Measurements from ENCODE around the gene LTK.
A peak's percentile ranks its signal among the peaks of the same experiment; 100 is the strongest.

The LTK gene

DNA sequence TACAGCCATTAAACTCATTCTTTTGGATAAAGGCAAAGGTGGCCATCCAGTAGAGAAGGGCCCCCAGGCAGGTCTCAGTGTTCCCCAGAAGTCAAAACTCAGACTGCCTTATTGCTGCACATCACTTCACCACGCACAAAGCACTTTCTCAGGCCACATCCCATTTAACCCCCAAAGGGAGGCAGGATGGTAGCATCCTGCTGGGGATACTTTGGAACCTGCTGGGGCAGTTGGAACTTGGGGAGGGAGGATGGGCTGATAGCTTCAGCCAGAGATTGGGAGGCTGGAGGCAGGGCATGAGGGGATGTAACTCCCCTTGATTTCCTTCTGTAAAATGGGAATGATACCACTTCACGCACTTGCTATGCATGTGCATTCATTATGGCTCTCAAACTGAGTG, 15.0 kb downstream of the LTK start:
- DNase-seq (ENCODE audit: low spot score) = no peak

DNA sequence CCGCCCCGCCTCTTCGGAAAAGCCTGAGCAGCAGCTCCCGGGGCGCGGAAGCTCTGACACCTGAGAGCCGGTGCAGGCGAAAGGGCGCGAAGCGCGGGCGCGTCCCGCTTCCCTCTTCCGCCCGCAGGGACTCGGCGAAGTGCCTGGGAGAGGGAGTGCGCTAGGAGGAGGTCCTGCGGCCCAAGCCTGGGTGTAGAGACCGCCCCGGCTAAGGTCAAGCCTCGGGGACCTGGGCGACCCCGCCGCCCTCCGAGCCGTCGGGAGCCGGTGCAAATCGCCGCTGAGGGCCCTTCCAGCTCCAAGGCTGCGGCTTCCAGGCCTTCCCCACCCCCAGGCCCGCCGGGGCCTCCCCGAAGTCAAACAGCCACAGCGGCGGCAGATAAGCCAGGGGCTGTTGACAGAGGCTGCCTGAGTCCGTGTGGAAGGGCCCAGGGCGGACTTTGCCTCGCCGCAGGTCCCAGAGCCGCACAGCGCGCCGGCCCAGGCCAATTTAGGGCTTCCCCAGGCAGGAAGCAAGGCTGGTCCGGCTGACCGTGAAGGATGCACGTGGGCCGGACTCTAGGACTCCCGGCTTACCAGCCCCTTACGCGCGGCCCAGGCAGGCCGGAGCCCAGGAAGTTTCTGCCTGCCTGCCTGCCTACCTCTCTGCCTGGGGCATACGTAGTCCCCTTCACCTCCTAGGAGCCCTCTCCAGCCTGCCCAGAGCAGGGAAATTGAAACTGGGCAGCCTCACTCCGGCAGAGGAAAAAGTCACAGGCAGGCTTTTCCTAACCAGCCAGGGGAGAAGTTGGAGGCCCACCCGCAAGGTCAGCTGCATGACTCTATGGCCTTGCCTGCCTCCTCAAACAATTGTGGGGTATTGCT, 17.7 kb downstream of the LTK start:
- DNase-seq (ENCODE audit: low spot score) = no peak

DNA sequence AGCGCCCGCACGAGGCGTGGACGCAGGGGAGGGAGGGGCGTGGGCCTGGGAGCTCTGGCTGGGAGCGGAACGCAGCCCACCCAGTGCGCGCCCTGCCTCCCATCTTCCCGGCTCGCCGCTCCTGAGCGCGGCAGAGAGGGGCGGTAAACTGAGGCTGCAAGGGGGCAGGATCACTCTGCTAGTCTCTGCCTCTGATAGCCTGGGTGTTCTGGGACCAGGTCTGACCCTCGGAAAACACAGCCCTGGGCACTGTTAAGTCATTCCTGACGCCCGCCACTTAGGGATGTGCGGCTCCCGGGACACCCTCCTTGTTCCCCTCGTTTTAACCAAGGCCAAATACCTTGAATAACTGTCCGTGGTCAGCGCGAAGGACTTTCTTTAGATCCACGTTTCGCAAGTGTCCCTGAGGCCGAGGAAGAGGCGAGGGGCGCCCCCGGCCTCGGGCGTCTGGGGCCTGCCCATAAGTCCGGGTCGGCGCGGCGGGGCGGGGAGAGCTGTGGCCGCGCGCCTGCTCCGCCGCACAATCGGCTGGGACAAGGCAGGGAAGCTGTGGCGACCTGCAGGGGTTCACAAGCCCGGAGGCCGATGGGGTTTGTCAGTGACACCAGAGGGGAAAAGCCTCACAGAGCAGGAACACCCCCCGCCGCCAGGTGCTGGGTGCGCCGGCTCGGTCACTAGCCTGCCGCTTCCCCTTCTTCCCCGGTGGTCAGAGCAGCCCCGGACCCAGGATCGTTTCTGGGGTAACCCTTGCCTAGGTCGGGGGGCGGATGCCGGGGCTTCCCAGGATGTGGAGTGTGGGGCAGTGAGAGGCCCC, 18.5 kb downstream of the LTK start:
- no peak for DNase-seq (ENCODE audit: low spot score)

DNA sequence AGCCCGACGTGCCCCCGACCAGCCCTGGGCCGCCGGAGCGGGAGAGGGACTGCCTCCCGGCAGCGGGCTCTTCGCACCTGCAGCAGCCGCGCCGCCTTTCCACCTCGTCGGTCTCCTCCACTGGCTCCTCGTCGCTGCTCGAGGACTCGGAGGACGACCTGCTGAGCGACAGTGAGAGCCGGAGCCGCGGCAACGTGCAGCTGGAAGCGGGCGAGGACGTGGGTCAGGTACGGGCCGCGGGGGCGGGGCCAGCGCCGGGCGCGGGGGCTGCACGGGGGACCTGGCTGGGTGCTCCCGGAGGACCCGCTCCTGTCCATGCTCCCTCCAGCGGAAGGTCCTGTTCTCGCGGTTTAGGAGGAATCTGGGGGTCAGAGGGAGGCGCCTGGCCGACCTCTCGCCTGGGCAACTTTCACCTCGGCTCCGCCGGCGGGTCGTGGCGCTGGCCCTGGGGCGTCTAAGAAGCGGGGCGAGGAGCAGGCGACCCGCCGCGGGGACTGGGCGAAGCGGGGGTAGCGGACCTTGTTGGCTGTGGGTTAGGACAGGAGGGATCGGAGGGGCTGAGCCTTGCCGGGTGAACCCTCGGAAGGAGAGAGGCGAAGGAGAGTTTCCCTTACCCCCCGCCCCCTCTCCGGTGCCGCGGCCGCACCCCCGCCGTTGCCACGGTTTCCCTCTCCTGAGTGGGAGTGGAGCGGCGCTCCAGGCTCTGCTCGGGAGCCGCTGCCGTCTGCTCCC, 19.3 kb downstream of the LTK start:
- DNase-seq (ENCODE audit: low spot score) = no peak

DNA sequence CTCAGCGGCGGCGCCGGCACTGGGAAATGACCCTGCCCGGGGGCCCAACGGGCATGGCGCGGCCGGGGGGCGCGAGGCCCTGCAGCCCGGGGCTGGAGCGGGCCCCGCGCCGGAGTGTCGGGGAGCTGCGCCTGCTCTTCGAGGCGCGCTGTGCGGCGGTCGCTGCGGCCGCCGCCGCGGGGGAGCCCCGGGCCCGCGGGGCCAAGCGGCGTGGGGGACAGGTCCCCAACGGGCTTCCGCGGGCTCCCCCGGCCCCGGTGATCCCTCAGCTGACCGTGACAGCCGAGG, 19.8 kb downstream of the LTK start:
- no peak for DNase-seq (ENCODE audit: low spot score)

DNA sequence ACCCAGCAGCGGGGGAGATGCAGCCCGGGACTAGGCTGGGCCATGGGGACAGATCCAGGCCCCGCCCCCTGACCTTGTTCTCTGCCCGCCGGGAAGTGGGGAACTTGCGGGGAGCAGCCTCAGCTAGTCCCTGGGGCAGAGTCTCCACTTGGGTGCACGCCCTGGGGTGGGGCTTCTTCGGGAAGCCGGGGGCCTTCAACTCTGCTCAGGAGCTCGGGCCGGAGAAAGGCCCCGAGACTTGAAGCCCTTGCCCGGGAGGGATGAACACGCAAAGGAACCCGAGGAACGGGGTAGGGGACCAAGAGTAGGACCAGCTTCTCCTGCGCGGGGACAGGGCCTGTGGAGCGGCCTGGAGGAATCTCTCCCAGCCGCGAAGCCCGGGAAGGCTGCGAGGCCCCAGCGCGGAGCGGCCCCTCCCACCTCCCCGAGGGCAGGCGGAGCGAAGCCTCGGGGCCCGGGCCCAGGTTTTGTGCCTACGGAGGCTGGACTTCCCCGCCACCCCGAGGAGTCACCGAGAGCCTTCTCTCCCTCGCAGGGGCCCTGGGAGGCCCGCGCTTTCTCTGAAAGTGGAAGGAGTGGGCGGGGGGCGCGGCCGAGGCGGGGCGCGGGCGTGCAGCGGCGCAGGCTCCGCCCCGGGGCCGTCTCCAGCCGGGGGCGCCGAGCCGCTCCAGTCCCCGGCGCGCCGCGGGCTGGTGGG, 20.3 kb downstream of the LTK start, which contains the start of gene ITPKA:
ITPKA (plus strand) TSS at position 670 of the 697 bp plus-strand sequence. CDS start 54 bp downstream, outside the sequence.
- peak; percentile 60 for DNase-seq (ENCODE audit: low spot score)

DNA sequence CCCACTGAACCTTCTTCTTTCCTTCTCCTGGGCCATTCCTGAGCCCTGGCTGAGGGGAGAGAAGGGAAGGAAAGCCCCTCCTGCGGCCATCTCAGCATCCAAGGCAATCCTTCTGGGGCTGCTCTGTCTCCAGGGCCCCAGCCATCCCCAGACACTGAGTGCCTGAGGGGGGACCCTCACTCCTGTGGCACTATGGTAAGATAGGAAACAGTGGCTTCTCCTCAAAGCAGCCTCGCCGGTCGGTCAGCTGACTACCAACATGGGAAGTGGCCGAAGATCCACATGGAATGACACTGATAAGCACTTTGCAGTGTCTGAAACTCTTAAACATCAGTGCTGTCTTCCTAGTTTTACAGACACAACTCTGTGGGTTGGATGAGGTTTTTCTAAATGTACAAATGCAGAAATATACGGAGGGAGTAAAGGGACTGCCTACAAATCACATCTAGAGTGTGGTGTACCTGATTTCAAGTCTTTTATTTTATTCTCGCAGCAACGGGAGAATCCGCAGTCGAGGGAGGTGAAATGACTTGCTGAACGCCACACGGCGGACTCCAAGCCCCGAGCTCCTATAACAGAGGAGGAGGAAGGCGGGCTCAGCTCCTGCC, 20.9 kb downstream of the LTK start:
- DNase-seq (ENCODE audit: low spot score) = no peak

DNA sequence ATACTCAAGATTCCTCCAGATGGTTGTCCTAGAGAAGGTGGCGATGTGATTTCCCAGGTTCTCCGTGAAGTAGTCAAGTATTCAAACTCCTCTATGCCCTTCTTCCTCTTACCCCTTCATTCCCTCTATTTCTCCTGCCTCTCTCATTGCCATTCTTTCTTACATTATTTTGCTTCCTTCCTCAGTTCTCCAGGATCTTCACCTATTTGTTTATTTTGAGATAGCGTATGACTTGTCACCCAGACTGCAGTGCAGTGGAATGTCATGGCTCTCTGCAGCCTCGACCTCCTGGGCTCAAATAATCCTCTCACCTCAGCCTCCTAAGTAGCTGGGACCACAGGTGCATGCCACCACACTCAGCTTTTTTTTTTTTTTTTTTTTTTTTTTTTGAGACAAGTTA, 21.7 kb downstream of the LTK start:
- DNase-seq (ENCODE audit: low spot score) = no peak

DNA sequence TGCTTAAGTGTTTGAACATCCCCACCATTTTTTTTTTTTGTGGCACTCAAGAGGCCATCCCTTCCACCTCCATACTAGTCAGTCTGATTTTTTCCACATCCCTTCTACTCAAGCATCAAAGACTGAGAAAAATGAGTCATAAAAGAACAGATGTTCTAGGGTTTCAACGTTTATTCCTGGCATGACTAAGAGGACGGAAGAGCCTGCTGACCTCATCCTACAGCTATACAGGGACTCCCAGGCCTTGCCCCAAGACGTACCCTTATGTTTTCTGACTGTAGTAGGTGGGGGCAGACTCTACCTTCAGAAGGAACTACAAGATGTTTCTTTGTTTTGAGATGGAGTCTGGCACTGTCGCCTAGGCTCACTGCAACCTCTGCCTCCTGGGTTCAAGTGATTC, 23.3 kb downstream of the LTK start:
- peak; percentile 94 for DNase-seq (ENCODE audit: low spot score)

DNA sequence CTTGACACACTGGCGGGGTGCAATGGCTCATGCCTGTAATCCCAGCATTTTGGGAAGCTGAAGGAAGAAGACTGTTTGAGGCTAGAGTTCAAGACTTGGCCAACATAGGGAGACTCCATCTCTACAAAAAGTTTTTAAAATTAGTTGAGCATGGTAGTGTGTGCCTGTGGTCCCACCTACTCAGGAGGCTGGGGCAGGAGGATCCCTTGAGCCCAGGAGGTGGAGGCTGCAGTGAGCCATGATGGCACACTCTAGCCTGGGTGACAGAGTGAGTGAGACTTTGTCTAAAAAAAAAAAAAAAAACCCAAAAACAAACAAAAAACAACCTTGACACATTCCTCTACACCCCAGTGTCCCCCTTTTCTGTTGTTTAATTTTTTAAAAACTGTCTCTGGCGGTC, 24.0 kb downstream of the LTK start:
- no peak for DNase-seq (ENCODE audit: low spot score)

DNA sequence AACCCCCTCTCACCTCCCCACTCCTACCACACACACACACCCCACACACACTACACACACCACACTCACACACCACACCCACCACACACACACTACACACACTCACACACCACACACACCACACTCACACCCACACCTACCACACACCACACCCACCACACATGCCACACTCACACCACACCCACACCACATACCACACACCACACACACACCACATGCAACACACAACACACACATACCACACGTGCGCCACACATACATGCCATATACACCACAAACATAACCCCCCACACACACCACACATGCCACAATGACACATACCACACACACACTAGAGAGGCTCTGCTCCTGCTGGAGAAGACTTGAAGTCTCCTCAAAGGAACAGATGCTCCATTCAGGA, 25.8 kb downstream of the LTK start:
- DNase-seq (ENCODE audit: low spot score) = no peak

DNA sequence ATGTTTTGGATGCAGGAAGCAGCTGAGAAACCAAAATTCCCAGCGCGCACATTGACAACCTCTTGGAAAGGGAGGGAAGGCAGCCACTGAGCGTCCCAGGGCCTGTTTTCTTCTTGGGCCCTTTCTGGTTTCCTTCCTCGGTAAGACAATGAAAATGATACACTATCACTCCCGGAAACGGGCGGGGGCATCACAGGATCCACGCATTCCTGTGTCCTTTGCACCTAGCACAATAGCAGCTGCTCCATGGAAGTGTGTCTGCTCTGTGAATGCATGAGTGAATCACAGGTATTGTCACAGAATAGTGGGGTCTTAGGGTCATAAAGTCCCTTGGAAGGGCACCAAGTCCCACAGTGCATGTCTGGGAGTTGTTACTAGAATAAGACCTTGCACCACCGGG, 26.2 kb downstream of the LTK start:
- DNase-seq (ENCODE audit: low spot score) = no peak

DNA sequence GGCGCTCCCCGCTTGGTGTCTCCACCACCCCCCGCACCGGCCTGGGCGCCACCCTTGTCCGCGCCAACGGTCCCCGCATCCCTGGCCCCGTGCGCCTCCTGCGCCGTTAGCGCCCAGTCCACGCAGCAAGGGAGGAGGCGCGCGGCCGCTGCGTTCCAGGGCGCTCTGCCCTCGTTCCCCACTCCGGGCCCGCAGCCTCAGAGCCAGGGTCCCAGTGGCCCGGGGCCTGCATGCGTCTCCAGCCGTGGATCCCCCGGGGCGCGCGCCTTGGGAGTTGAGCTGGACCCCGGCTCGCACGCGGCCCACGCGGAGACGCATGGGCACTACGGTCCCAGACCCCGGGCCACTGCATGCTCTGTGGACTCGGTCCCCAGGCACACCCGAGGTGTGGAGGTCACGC, 27.3 kb downstream of the LTK start:
- no peak for DNase-seq (ENCODE audit: low spot score)

DNA sequence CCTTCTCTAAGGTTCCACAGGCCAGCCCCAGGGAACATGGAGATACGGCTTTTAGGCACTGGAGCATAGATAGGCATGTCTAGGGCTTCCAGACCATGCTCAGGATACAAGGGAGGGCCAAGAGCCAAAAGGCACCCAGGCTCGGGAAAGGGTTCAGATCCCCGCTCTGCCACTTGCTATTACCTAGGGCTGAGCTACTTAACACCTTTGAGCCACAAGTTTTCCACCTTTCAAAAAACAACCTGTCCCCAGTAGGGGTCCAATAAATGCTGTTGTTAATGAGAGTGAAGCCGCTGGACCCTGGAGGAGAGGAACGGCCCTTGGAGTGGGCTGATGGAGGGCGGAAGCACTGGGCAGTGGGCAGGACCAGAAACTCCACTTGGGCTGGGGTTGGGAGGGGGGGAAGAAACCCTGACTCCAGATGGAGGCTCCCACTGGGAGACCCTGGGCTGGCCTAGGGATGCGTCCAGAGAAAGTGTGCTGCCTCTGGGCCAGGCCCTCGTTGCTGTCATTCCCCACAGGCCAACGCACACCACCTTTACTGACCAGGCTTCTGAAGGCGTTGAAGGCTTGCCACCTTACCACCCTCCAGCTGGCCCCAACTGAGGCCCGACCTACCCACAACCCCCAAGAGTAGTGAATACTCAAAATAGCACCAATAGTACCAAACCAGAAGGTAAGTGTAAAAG, 28.5 kb downstream of the LTK start:
- no peak for DNase-seq (ENCODE audit: low spot score)

DNA sequence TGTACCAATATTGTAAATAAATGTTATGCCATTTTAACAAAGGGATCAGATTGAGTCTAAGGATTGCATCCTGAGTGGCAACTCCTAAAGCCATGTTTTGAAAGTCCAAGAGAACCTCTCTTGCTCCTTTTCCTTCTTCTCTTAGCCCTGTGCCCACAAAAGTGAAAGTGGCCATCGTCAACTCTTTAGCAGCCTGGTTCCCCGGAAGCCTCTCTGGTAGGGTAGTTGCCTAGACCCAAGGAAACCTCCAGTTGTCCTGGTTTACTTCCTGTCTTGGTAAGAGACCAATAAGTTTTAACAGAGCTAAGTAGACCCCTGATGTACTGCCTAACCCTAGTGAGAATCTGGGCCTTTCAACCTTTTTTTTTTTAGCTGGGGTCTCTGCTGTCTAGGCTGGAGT, 30.1 kb downstream of the LTK start:
- DNase-seq (ENCODE audit: low spot score) = no peak

DNA sequence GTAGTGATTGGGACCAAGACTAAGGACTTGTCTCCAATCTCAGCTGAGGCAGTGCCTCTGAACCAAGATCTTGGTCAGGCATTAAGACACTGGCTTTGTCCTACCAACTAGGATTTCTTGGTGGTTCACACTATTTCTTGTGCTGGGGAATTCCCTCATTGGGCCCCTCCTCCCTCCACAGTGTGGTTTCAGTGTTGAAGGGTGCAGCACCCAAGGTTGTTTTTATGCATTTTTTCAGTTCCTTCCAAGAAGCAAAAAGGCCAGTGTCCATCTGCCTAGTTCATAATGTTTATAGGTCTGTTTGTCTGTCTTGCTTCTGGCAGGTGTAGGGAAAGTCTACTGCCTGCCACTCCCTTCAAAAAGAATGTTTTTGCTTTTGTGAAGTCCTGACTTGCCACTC, 30.5 kb downstream of the LTK start:
- DNase-seq (ENCODE audit: low spot score) = no peak

DNA sequence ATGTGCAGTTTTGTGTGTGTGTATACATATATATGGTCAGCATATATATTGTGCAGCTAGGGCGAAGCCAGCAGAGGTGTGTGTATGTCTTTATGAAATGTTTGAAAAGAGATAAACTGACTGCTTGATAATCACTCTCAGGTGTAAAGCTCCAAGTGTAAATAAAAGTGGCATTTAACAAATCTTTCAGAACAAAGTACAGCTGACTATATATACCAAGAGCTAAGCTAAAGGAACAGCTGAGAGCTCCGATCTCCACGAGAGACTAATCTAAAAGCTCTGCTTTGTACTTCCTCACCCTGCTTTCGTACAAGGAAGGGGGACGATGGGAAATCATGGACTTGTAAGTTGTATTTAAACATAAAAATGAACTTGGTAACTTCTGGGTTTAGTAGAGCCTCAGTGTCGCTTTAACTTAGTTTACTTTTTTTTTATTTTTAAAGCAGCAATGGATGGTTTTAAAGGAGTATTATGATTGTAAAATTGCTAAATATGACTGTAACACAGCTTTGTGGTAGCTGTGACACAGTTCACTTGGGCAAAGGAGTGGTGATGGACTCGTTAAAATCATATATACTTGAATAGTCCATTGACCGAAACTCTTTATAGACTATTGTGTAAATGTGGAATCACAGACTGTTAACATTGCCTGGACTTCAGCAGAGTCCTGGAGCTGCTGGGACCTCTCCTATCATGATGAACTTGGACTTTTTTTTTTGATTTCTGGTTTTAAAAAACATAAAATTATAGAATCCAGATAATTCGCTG, 31.3 kb downstream of the LTK start:
- DNase-seq (ENCODE audit: low spot score) = no peak

DNA sequence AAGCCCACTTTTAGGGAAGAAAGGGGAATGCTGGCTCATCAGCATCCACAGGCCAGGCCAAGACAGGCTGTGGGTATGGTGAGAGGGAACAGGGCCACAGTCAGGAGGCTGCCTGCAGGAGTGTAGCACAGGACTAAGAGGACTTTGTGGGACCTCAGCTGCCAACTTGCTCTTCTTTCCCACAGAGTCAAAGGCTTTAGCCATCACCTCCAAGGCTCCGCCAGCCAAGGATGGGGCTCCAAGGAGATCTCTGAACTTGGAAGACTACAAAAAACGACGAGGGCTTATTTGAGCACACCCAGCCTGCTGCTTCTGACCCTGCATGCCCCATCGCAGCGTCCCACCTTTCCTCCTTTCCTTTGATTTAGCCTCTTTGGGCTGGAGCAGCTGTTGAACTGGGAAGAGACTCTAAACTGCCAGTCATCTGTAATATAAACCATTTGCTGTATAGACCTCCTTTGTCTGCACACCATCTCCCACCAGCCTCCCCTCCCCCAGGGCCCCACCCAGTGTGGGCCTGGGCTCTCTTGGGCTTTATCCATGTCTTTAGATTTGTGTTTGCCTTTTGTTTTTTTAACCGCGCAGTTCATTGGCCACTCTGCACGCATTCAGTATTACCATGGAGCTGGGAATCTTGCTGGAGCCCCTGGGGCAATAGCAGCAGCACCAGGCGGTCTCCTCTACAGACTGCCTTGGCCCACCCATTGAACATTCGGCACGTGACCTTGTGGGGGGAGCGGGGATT, 33.1 kb downstream of the LTK start:
- no peak for DNase-seq (ENCODE audit: low spot score)

DNA sequence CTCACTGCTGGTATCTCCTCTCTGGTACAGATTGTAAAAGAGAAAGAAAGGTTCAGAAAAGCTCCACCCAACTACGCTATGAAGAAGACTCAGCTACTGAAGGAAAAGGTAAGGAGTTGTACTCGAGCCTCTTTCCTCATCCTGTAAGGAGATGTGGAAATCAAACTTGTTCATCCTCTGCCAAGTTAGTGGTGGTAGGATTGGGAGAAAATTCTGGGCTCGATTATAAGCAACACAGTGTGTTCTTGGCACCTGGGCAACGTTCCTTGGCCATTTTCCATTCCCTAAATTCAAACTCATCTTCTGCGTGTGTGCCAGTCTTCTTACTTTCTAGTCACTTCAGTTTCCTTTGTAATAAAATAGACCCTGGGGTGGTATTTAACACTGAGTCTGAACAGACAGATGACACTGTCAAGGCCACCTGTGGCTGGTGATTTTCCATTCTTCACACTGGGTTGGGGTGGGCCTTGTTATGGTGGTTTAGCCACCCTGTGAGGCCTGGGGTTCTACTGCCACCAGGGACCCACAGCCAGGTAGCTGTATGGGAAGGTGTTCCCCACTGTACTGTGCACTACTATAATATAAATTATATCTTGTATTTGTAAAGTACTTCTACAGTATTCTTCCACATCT, 37.1 kb downstream of the LTK start:
- DNase-seq (ENCODE audit: low spot score) = no peak
